Inflammatory macrophage treated with lipopolysaccharide for 4 hours (primary cell): ENCODE data around the gene MEIS2.

Experiments used
- DNase-seq: peaks from one replicate; pipeline ENCODE4 v3.0.0-alpha.2; 2020

Gene MEIS2

GRCh38 chr15:37112171-37112570, 11.8 kb upstream of the MEIS2 start:
- DNase-seq: no peak

- no peak for DNase-seq
Observed at GRCh38 chr15:37111427-37111717, 11.0 kb upstream of the MEIS2 start.

GRCh38 chr15:37109872-37110572, 9.7 kb upstream of the MEIS2 start:
- DNase-seq: no peak

GRCh38 chr15:37109168-37109871, 9.0 kb upstream of the MEIS2 start:
- DNase-seq: no peak

- DNase-seq: no peak
Observed at GRCh38 chr15:37108381-37109167, 8.2 kb upstream of the MEIS2 start.

- DNase-seq: no peak
Observed at GRCh38 chr15:37107744-37108380, 7.5 kb upstream of the MEIS2 start.

GRCh38 chr15:37107071-37107743, 6.9 kb upstream of the MEIS2 start:
- DNase-seq: no peak

GRCh38 chr15:37106490-37107001, 6.2 kb upstream of the MEIS2 start:
- no peak for DNase-seq

GRCh38 chr15:37105889-37106288, 5.5 kb upstream of the MEIS2 start:
- DNase-seq: no peak

GRCh38 chr15:37105029-37105428, 4.7 kb upstream of the MEIS2 start:
- DNase-seq: no peak

GRCh38 chr15:37104424-37104981, 4.2 kb upstream of the MEIS2 start:
- DNase-seq: no peak

GRCh38 chr15:37103475-37104423, 3.4 kb upstream of the MEIS2 start:
- no peak for DNase-seq

- DNase-seq: no peak
Observed at GRCh38 chr15:37103163-37103435, 2.8 kb upstream of the MEIS2 start.

GRCh38 chr15:37102305-37103162, 2.2 kb upstream of the MEIS2 start:
- DNase-seq: no peak

- no peak for DNase-seq
Observed at GRCh38 chr15:37101980-37102304, 1.6 kb upstream of the MEIS2 start.

- no peak for DNase-seq
Observed at GRCh38 chr15:37100966-37101215, 542 bp upstream of the MEIS2 start.

- no peak for DNase-seq
Observed at GRCh38 chr15:37099319-37100108, 835 bp downstream of the MEIS2 start.

GRCh38 chr15:37098468-37099318, 1.7 kb downstream of the MEIS2 start:
- DNase-seq: no peak
